ENCODE results near the gene DCAF11.

Gene DCAF11

DNA sequence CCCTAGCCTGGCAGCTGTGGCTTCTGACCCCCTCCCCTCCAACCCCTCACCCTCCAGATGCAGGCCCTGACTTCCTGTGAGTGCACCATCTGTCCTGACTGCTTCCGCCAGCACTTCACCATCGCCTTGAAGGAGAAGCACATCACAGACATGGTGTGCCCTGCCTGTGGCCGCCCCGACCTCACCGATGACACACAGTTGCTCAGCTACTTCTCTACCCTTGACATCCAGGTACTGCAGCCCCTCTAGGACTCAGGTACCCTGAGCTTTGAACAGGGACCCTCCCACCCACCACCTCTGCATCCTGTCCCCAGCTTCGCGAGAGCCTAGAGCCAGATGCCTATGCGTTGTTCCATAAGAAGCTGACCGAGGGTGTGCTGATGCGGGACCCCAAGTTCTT, 40.5 kb downstream of the DCAF11 start:
- Histone ChIP-seq H2AFZ (ENCODE audit: low read depth, low read length) (no peak overlapping the region), H3K9me3 (ENCODE audit: insufficient read depth, low read length) (no peaks in the 10 kb centered on the region), H3K4me1 (ENCODE audit: low read length) (0 out of 2 replicates have a peak, but pooled peaks cover under 1% of the 10 kb centered on the region), H3K79me2 (ENCODE audit: low read length) (no peaks in the 10 kb centered on the region), H4K20me1 (ENCODE audit: insufficient read depth, low read length) (no peaks in the 10 kb centered on the region), H3K4me3 (ENCODE audit: low read length) (no peak overlapping the region), H3K27me3 (ENCODE audit: low read depth, low read length) (no peaks in the 10 kb centered on the region), H3K27ac (ENCODE audit: low read length) (no peak overlapping the region), H3K9ac (ENCODE audit: low read length) (no peak overlapping the region), H3K4me2 (ENCODE audit: low read length) (no peak overlapping the region), H3K36me3 (replicated peaks; ENCODE audit: low read depth, low read length) (peaks cover 54% of the 10 kb centered on the region)
- TF ChIP-seq EZH2phosphoT487 (IDR thresholded peaks at IDR 0.05; ENCODE audit: low read depth): no peak
- TF ChIP-seq, protein P1, sequence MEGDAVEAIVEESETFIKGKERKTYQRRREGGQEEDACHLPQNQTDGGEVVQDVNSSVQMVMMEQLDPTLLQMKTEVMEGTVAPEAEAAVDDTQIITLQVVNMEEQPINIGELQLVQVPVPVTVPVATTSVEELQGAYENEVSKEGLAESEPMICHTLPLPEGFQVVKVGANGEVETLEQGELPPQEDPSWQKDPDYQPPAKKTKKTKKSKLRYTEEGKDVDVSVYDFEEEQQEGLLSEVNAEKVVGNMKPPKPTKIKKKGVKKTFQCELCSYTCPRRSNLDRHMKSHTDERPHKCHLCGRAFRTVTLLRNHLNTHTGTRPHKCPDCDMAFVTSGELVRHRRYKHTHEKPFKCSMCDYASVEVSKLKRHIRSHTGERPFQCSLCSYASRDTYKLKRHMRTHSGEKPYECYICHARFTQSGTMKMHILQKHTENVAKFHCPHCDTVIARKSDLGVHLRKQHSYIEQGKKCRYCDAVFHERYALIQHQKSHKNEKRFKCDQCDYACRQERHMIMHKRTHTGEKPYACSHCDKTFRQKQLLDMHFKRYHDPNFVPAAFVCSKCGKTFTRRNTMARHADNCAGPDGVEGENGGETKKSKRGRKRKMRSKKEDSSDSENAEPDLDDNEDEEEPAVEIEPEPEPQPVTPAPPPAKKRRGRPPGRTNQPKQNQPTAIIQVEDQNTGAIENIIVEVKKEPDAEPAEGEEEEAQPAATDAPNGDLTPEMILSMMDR (IDR thresholded peaks at IDR 0.05; ENCODE audit: low read depth, low read length): no peak

DNA sequence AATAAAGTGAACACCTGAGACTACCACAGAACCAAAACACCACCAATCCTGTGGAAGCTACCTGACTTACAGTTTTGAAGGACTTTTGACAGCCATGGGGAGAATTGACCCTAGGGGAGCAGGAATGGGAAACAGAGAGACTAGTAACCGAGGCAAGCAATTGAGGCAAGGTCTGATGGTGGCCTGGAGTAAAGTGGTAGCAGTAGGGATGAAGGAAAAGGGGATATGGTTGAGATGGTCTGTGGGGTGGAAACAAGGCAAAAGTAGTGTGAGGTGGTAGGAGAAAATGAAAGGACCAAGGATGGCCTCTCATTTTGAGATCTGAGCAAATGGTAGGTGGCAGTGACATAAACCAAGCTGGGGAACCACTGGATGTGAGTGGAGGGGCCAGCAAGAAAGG, 42.3 kb downstream of the DCAF11 start:
- no peak overlapping the region for H3K4me2 ChIP-seq (ENCODE audit: low read length)
- H3K36me3 ChIP-seq (replicated peaks; ENCODE audit: low read depth, low read length): peaks cover 37% of the 10 kb centered on the region
- H4K20me1 ChIP-seq (ENCODE audit: insufficient read depth, low read length): no peaks in the 10 kb centered on the region
- H3K79me2 ChIP-seq (ENCODE audit: low read length): peaks cover 7% of the 10 kb centered on the region
- H3K4me1 ChIP-seq (ENCODE audit: low read length): peaks cover 10% of the 10 kb centered on the region
- no peak overlapping the region for H3K9ac ChIP-seq (ENCODE audit: low read length)
- H3K9me3 ChIP-seq (ENCODE audit: insufficient read depth, low read length): no peaks in the 10 kb centered on the region
- H2AFZ ChIP-seq (ENCODE audit: low read depth, low read length): no peak overlapping the region
- no peak for TF ChIP-seq EZH2phosphoT487 (IDR thresholded peaks at IDR 0.05; ENCODE audit: low read depth)
- TF ChIP-seq, protein P1 (IDR thresholded peaks at IDR 0.05; ENCODE audit: low read depth, low read length): no peak
- H3K27ac ChIP-seq (ENCODE audit: low read length): no peak overlapping the region
- H3K4me3 ChIP-seq (ENCODE audit: low read length): no peak overlapping the region
- no peaks in the 10 kb centered on the region for H3K27me3 ChIP-seq (ENCODE audit: low read depth, low read length)

- H3K4me1 ChIP-seq (ENCODE audit: low read length): peaks cover 15% of the 10 kb centered on the region
- peaks cover 39% of the 10 kb centered on the region for H3K36me3 ChIP-seq (replicated peaks; ENCODE audit: low read depth, low read length)
- H4K20me1 ChIP-seq (ENCODE audit: insufficient read depth, low read length): no peaks in the 10 kb centered on the region
- peaks cover 12% of the 10 kb centered on the region for H3K79me2 ChIP-seq (ENCODE audit: low read length)
- no peaks in the 10 kb centered on the region for H3K27me3 ChIP-seq (ENCODE audit: low read depth, low read length)
- H3K27ac ChIP-seq (ENCODE audit: low read length): no peak overlapping the region
- no peak overlapping the region for H3K9ac ChIP-seq (ENCODE audit: low read length)
- no peak overlapping the region for H3K4me3 ChIP-seq (ENCODE audit: low read length)
- H3K4me2 ChIP-seq (ENCODE audit: low read length): no peak overlapping the region
- no peak for TF ChIP-seq EZH2phosphoT487 (IDR thresholded peaks at IDR 0.05; ENCODE audit: low read depth)
- TF ChIP-seq, protein P1 (IDR thresholded peaks at IDR 0.05; ENCODE audit: low read depth, low read length): no peak
- H2AFZ ChIP-seq (ENCODE audit: low read depth, low read length): no peak overlapping the region
- H3K9me3 ChIP-seq (ENCODE audit: insufficient read depth, low read length): no peaks in the 10 kb centered on the region
Observed at GRCh38 chr14:24157331-24157730, 42.8 kb downstream of the DCAF11 start.

DNA sequence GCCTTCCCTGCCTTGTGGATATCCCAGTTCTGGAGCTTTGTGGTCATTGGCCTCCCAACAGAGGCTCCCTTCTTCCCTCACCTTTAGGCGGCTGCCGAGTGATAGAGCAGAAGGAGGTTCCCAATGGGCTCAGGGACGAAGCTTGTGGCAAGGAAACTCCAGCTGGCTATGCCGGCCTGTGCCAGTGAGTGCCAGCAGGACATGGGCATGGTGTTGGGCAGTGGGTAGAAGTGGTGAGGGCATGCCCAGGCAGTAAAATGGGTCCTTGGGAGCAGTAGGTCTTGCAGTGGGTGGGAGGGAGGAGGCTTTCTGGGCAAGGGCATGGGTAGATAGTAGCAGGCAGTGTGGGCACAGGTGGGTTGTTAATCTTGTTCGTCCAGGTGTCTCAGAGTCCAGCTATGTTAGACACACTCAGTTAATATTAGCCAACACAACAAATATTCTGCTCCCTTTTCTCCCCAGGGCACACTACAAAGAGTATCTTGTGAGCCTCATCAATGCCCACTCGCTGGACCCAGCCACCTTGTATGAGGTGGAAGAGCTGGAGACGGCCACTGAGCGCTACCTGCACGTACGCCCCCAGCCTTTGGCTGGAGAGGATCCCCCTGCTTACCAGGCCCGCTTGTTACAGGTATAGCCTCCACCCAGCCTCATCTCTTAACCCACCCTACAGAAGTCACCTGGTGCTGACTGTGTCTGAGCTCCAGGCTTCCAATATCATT, 45.4 kb downstream of the DCAF11 start:
- no peak overlapping the region for H2AFZ ChIP-seq (ENCODE audit: low read depth, low read length)

More for the DNA sequence above, 45.4 kb downstream of the DCAF11 start:
- Histone ChIP-seq H3K4me3 (ENCODE audit: low read length) (no peak overlapping the region), H3K4me2 (ENCODE audit: low read length) (no peak overlapping the region), H3K27ac (ENCODE audit: low read length) (peak overlapping the region; percentile 72), H4K20me1 (ENCODE audit: insufficient read depth, low read length) (no peaks in the 10 kb centered on the region), H3K4me1 (ENCODE audit: low read length) (peaks cover 15% of the 10 kb centered on the region), H3K9me3 (ENCODE audit: insufficient read depth, low read length) (no peaks in the 10 kb centered on the region), H3K36me3 (replicated peaks; ENCODE audit: low read depth, low read length) (peaks cover 54% of the 10 kb centered on the region), H3K9ac (ENCODE audit: low read length) (no peak overlapping the region), H3K79me2 (ENCODE audit: low read length) (peaks cover 20% of the 10 kb centered on the region), H3K27me3 (ENCODE audit: low read depth, low read length) (no peaks in the 10 kb centered on the region)
- TF ChIP-seq, protein P1 (IDR thresholded peaks at IDR 0.05; ENCODE audit: low read depth, low read length): no peak
- no peak for TF ChIP-seq EZH2phosphoT487 (IDR thresholded peaks at IDR 0.05; ENCODE audit: low read depth)

Data from OCI-LY3 (cell line).